ENCODE measurements around the gene CNR2.
"Not testable (repeated sequence)": the region's sequence is repeated elsewhere in the genome, so short reads cannot be mapped to it uniquely, and the experiment has no call there.

Gene CNR2

GRCh38 chr1:23916209-23917131 lies 3.3 kb upstream of the CNR2 start:
- in situ Hi-C loops (cut with MboI; ENCODE audit: low sequenced_read_pairs): loop anchor here (5.0 to 10.0 kb wide), 2 partner anchors 109 to 142 kb away; partner anchors contain the start of gene PITHD1

- in situ Hi-C loops (cut with MboI; ENCODE audit: low sequenced_read_pairs): loop anchor here (5.0 to 10.0 kb wide), 2 partner anchors 108 to 141 kb away; partner anchors contain the start of gene PITHD1
Observed at GRCh38 chr1:23915466-23915865, 2.3 kb upstream of the CNR2 start.

DNA sequence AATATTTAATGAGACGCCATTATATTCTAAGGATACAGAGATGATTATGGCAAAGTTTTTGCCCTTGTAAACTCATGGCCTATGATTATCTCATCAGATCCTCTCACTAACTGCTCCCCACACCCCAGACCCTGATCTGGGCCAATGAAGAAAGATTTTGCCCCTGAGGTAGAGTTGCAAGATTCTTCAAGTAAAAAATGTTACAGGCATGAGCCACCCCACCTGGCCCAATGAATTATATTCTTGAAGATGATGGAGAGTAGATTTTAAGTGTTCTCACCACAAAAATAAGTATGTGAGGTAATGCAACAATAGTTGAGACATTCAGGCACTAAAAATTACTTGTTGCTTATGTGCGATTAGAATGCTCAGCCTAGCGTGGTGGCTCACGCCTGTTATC lies 1.8 kb upstream of the CNR2 start:
- in situ Hi-C loops (cut with MboI; ENCODE audit: low sequenced_read_pairs): loop anchor here (5.0 to 10.0 kb wide), 2 partner anchors 108 to 140 kb away; partner anchors contain the start of gene PITHD1

DNA sequence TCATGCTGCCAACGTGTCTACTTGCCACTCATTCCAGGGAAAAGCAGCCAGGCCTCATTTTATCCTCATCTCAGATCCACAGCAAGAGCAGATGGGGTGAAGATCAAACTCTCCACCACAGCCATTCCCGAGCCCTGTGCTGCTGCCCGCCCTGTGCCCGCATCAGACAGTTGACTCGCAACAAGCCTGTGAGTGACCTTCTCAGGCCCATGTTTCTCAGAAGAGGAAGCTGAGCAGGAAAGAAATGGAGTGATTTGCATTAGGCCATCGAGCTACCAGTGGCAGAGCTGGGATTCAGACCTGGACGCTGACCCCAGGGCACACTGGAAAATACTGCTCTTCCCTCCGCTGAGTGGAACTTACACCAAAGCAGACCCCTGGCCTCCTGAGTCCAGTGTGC lies 1.2 kb downstream of the CNR2 start:
- in situ Hi-C loops (cut with MboI; ENCODE audit: low sequenced_read_pairs): loop anchor here (10.0 kb wide), 1 partner anchor 137 kb away; the partner anchor contains the start of gene PITHD1

DNA sequence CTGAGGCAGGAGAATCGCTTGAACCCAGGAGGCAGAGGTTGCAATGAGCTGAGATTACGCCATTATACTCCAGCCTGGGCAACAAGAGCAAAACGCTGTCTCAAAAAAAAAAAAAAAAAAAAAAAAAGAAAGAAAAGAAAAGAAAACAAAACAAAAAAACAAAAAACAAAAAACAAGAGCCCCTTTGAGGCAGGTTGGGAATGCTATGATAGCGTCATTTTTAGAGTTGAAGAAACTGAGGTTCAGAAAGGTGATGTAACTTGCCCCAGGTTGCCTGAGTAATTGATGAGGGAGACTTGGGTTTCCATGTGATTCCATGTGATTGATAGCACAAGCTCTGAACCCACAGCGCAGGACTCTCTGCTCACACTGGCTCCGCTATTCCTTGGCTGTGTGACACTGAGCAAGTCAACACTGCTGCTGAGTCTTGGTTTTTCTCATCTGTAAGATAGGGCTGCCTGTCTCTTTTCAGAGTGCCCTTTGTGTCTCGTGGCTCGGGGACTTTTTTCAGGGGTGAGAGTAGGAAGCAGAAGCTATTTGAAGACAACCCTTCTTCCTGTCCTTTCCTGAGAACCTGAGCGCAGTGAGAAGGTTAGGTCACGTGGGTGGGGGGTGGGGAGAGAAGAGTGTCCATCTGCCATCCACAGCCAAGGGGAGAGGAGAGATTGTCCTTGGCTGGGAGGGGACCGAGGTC lies 2.5 kb downstream of the CNR2 start:
- in situ Hi-C loops (cut with MboI; ENCODE audit: low sequenced_read_pairs): loop anchor here (10.0 kb wide), 1 partner anchor 136 kb away; the partner anchor contains the start of gene PITHD1

GRCh38 chr1:23910144-23910543 lies 3.0 kb downstream of the CNR2 start:
- in situ Hi-C loops (cut with MboI; ENCODE audit: low sequenced_read_pairs): loop anchor here (10.0 kb wide), 1 partner anchor 135 kb away; the partner anchor contains the start of gene PITHD1

DNA sequence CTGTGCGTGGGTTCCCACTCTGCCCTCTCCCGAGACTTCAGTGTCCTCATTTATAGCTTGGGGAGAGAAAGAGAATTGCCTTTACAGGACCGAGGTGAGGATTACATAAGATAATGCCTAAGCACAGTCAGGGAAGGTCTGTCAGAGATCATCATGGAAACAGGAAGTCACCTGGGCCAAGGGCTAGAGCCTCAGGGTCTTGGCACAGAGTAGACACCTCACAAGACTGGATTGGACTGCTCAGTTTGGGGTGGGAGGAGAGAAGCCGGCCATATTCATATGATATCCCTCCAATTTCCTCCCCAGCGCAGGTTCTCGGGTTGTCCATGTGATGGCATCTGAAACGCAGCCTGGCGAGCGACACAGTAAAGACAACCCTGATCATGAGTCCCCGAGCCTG lies 3.8 kb downstream of the CNR2 start:
- in situ Hi-C loops (cut with MboI; ENCODE audit: low sequenced_read_pairs): no loop called here

- in situ Hi-C loops (cut with MboI; ENCODE audit: low sequenced_read_pairs): no loop called here
Observed at GRCh38 chr1:23908453-23909341, 4.5 kb downstream of the CNR2 start.

- in situ Hi-C loops (cut with MboI; ENCODE audit: low sequenced_read_pairs): no loop called here
Observed at GRCh38 chr1:23906731-23907130, 6.4 kb downstream of the CNR2 start.

- in situ Hi-C loops (cut with MboI; ENCODE audit: low sequenced_read_pairs): no loop called here
Observed at GRCh38 chr1:23905461-23906025, 7.6 kb downstream of the CNR2 start.

GRCh38 chr1:23904748-23905357 lies 8.3 kb downstream of the CNR2 start:
- in situ Hi-C loops (cut with MboI; ENCODE audit: low sequenced_read_pairs): no loop called here

DNA sequence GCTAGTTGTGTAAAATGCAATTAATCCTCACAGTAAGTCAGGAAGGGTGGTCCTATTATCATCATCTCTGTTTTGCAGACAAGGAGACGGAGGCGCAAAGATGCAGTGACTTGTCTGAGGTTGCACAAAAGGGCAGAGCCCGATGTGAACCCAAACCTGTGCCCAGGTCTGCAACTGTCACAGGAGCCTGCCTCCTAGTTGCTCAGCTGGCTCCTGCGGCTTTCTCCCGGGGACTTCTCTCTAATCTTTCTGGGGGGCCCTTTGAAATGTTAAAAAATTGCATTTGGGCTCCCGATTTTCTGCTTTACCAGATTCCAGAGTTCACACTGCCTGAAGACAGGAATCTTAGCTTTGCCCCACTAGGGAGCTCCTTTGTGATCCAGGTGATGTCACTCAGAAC lies 9.4 kb downstream of the CNR2 start:
- in situ Hi-C loops (cut with MboI; ENCODE audit: low sequenced_read_pairs): no loop called here

DNA sequence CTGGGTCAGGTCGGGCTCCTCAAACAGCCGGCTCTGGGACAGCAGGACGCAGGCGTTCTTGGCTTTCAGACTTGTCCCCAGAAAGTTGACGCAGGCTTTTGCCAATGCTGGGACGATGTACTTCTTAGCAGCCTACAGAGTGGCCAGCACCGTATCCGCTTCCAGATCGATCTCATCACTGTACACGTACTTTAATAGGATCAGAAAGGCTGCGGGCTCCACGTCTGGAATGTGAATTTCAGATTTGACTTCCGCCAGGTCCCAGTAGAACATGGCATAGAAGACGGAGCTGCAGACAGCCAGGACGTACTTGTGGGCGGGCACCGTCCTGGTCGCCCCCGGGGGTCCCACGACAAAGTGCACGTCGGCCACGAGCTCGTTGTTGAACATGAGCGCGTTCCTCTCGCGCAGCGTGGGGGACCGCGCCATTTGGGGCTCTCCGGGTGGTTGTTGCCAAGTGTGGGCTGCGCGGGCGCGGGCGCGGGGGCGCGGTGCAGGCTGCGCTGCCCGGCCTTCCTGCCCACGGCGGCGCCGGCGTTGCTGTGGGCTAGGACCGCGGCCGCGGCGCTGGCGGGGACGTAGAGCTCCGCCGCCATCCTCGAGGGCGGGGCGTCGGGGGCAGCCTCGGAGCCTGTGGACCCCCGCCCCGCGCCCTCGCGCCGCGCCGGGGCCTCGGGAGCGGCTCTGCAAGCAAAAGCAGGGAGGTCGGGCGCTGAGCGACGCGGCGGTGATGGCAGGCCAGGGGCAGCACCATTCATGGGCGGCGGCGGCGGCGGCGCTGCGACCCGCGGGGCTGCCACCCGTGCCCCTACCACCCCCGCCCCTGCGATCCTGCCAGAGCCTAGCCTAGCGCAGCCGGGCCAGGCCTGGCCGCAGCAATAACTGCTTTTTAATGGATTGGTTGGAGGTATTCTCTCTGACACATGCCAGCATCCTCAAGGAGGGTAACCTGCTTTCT lies 10.6 kb downstream of the CNR2 start:
- in situ Hi-C loops (cut with MboI; ENCODE audit: low sequenced_read_pairs): no loop called here

GRCh38 chr1:23900017-23900416 lies 13.1 kb downstream of the CNR2 start:
- in situ Hi-C loops (cut with MboI; ENCODE audit: low sequenced_read_pairs): not testable (repeated sequence)

- in situ Hi-C loops (cut with MboI; ENCODE audit: low sequenced_read_pairs): no loop called here
Observed at GRCh38 chr1:23899070-23899469, 14.1 kb downstream of the CNR2 start.

- in situ Hi-C loops (cut with MboI; ENCODE audit: low sequenced_read_pairs): no loop called here
Observed at GRCh38 chr1:23897083-23897482, 16.1 kb downstream of the CNR2 start.

DNA sequence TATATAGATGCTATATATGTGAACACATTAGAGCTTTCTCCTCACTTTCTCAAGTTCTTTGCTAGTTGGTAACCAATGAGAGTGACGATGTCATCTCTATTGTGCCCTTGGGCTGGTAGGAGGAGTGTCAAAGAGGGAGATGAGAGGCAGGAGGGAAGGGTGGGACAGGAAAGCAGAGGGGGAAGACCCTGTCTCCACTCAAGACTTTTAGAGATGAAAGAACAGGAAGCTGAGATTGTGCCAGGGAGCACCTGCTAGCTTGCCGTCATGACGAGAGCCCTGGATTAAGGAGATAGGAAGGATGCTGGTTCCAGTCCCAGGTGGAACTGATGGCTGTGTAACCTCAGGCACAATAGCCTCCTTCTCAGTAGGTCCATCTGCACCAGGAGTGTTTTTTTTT lies 16.7 kb downstream of the CNR2 start:
- in situ Hi-C loops (cut with MboI; ENCODE audit: low sequenced_read_pairs): no loop called here

DNA sequence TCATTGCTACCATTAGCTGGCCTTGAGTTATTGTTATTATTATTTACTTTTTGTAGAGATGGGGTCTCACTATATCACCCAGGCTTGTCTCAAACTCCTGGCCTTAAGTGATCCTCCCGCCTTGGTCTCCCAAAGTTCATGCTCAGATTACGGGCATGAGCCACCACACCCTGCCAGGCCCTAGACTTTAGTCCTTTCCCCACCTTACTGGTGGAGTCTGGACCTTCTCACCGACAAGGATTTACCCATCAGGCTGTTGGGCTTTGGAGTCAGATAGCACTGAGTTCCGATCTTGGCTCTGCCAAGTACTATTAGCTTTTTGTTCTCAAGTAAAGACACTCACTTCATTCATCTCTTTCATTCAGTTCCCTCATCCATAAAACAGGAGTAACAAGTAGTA lies 17.2 kb downstream of the CNR2 start:
- in situ Hi-C loops (cut with MboI; ENCODE audit: low sequenced_read_pairs): no loop called here

GRCh38 chr1:23895082-23895481 lies 18.1 kb downstream of the CNR2 start:
- in situ Hi-C loops (cut with MboI; ENCODE audit: low sequenced_read_pairs): no loop called here
